Activated CD4-positive, alpha-beta T cell treated with anti-CD3 and anti-CD28 coated beads, Interleukin-2, amount 10 ng/mL, durations not matched to agents 7 days and 5 days (primary cell): ENCODE data around the gene SLC38A4. TPM values are rescaled to one million over a fixed set of nuclear protein-coding genes. Genes with fewer than 3 reads are reported as not detected.

Source experiments
- CTCF ChIA-PET: fragments of 350-600 bp; sonication (Branson Sonifier 250); formaldehyde crosslinking; loops from one replicate; lab custom pipeline; 2021; ENCODE audit warnings: antibody characterized with exemption; lab: Charles Lee
- POLR2A ChIA-PET: fragments of 350-600 bp; sonication (Branson Sonifier 250); formaldehyde crosslinking; loops from one replicate; lab custom pipeline; 2021; ENCODE audit warnings: antibody characterized with exemption; lab: Charles Lee
- DNase-seq: peaks from one replicate; pipeline ENCODE4 v3.0.0-alpha.2; 2020
- H3K27ac Mint-ChIP-seq: one replicate; pipeline ENCODE4 v1.8.0; 2021; ENCODE audit warnings: mild to moderate bottlenecking, moderate library complexity, mixed read lengths
- H3K27me3 Mint-ChIP-seq: one replicate; pipeline ENCODE4 v1.8.0; 2021; ENCODE audit warnings: mixed read lengths
- H3K36me3 Mint-ChIP-seq: one replicate; pipeline ENCODE4 v1.8.0; 2021; ENCODE audit warnings: low read depth, mixed read lengths
- H3K4me1 Mint-ChIP-seq: one replicate; pipeline ENCODE4 v1.8.0; 2021; ENCODE audit warnings: mixed read lengths
- H3K4me3 Mint-ChIP-seq: one replicate; pipeline ENCODE4 v1.8.0; 2021; ENCODE audit warnings: mild to moderate bottlenecking, moderate library complexity, mixed read lengths
- H3K9me3 Mint-ChIP-seq: one replicate; pipeline ENCODE4 v1.8.0; 2021; ENCODE audit warnings: mixed read lengths
- total RNA-seq, 2 experiments: library from RNA; stranded (reverse); gene quantifications; one replicate each; pipeline ENCODE4 v1.2.3, GENCODE V29; 2021

SLC38A4 gene
- total RNA-seq, 2 experiments from 2014 or later = not detected

DNA sequence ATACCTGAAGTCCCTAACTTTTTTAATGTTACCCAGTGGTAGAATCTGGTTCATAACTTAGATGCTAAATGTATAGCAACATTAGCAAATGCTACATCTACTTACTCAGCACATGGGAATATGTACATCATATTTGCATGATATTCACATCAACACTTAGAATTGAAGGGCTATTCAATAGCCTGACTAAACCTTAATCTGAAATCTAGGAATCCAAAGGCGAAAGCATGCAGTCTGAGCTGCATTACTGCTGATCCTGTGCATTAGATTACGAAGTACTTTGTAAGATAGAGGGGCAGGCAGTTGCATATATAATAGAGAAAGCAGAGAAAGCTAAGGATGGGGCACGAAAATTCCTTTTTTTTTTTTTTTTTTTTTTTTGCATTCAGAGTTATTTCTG, 40.4 kb downstream of the SLC38A4 start:
- CTCF ChIA-PET = no interaction called here
- Mint-ChIP-seq H3K9me3 (no peaks in the 10 kb centered on the region), H3K27me3 (peaks cover 8% of the 10 kb centered on the region), H3K4me1 (no peaks in the 10 kb centered on the region), H3K27ac (no peak overlapping the region), H3K36me3 (no peaks in the 10 kb centered on the region), H3K4me3 (no peak overlapping the region)
- no peak for DNase-seq
- POLR2A ChIA-PET = no interaction called here

DNA sequence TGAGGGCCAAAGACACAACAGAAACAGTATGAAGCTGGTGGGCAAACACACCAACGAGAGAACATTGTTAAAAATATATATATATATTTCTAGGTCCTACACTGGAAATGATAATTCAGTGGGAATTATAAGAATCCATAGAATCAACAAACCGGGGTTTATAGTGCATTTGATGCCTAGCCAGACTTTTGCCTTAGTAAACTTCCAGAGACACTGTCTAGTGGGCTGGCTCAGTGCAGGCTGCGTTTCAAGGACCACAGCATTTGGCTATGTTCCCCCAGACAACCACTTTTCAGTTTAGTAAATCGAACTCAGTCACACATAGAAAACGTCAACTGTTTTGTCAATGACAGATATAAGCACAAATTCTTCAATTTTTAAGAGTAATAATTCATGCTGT, 41.9 kb downstream of the SLC38A4 start:
- ChIA-PET POLR2A (no interaction called here), CTCF (no interaction called here)
- H3K9me3 Mint-ChIP-seq = no peaks in the 10 kb centered on the region
- no peak for DNase-seq
- no peaks in the 10 kb centered on the region for H3K36me3 Mint-ChIP-seq
- no peaks in the 10 kb centered on the region for H3K4me1 Mint-ChIP-seq
- peaks cover 10% of the 10 kb centered on the region for H3K27me3 Mint-ChIP-seq
- H3K27ac Mint-ChIP-seq = no peak overlapping the region
- no peak overlapping the region for H3K4me3 Mint-ChIP-seq

- no peak overlapping the region for H3K27ac Mint-ChIP-seq
- no peaks in the 10 kb centered on the region for H3K9me3 Mint-ChIP-seq
- peaks cover 10% of the 10 kb centered on the region for H3K27me3 Mint-ChIP-seq
- H3K4me3 Mint-ChIP-seq = no peak overlapping the region
- no peaks in the 10 kb centered on the region for H3K36me3 Mint-ChIP-seq
- no peak for DNase-seq
- ChIA-PET POLR2A (no interaction called here), CTCF (no interaction called here)
- no peaks in the 10 kb centered on the region for H3K4me1 Mint-ChIP-seq
These were observed 45.9 kb downstream of the SLC38A4 start for GRCh38 chr12:46779879-46780278.

DNA sequence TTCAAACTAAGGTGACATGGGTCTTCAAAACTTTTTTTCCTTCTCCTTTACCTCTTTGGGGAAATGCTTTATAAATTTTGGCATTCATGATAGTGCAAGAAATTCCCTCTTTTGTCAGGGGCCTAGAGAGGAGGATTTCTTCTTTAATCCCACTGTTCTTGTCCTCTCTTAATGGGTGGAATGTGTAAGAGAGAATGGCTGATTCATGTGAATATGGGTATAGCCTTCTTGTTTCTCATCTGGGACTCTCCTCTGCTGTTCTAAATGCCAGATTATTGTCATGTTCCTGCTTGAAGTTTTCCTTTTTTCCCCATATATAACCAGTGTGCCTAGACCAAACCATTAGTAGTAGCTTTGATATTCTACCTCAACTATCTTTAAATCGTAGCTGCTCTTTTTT, 46.7 kb downstream of the SLC38A4 start:
- Mint-ChIP-seq H3K4me3 (no peak overlapping the region), H3K27me3 (peaks cover 10% of the 10 kb centered on the region), H3K9me3 (no peaks in the 10 kb centered on the region), H3K36me3 (no peaks in the 10 kb centered on the region), H3K27ac (no peak overlapping the region), H3K4me1 (no peaks in the 10 kb centered on the region)
- CTCF ChIA-PET = no interaction called here
- POLR2A ChIA-PET = no interaction called here
- no peak for DNase-seq

GRCh38 chr12:46778415-46778814, 47.4 kb downstream of the SLC38A4 start:
- DNase-seq = no peak
- H3K27ac Mint-ChIP-seq = no peak overlapping the region
- CTCF ChIA-PET = no interaction called here
- no peaks in the 10 kb centered on the region for H3K4me1 Mint-ChIP-seq
- H3K27me3 Mint-ChIP-seq = peaks cover 12% of the 10 kb centered on the region
- no peaks in the 10 kb centered on the region for H3K36me3 Mint-ChIP-seq
- H3K4me3 Mint-ChIP-seq = no peak overlapping the region
- no peaks in the 10 kb centered on the region for H3K9me3 Mint-ChIP-seq
- POLR2A ChIA-PET = no interaction called here

GRCh38 chr12:46777587-46777986, 48.2 kb downstream of the SLC38A4 start:
- H3K9me3 Mint-ChIP-seq = no peaks in the 10 kb centered on the region
- no peak for DNase-seq
- no peak overlapping the region for H3K4me3 Mint-ChIP-seq
- CTCF ChIA-PET = interaction anchor here (0.6 to 0.7 kb wide), 2 partner anchors 14 to 573 kb away, joined by 3 read pairs; no protein-coding TSS in a partner anchor
- H3K4me1 Mint-ChIP-seq = no peaks in the 10 kb centered on the region
- peaks cover 13% of the 10 kb centered on the region for H3K27me3 Mint-ChIP-seq
- no peaks in the 10 kb centered on the region for H3K36me3 Mint-ChIP-seq
- H3K27ac Mint-ChIP-seq = no peak overlapping the region
- POLR2A ChIA-PET = no interaction called here

DNA sequence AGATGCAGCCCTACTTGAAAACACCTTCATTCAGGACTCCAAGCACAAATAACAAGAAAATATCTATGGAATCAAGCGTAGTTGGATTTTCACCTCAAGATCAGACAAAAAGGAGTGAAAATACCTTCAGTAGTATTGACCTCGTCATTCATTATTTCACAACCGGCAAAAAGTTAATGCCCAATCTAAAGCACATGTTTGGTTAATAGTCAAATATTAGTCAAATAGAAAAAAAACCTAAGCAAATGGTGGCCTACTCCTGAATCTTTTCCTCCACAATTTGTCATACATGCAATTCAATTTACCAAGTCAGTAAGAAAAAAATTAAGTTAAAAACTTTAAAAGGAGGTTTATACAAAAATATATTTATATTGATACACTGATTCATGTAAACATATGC, 50.0 kb downstream of the SLC38A4 start:
- H3K27me3 Mint-ChIP-seq = peaks cover 8% of the 10 kb centered on the region
- H3K27ac Mint-ChIP-seq = no peak overlapping the region
- no peak overlapping the region for H3K4me3 Mint-ChIP-seq
- H3K36me3 Mint-ChIP-seq = no peaks in the 10 kb centered on the region
- H3K4me1 Mint-ChIP-seq = no peaks in the 10 kb centered on the region
- ChIA-PET POLR2A (no interaction called here), CTCF (no interaction called here)
- H3K9me3 Mint-ChIP-seq = no peaks in the 10 kb centered on the region
- no peak for DNase-seq

GRCh38 chr12:46774322-46774633, 51.5 kb downstream of the SLC38A4 start:
- CTCF ChIA-PET = no interaction called here
- Mint-ChIP-seq H3K4me3 (no peak overlapping the region), H3K27me3 (peaks cover 6% of the 10 kb centered on the region), H3K9me3 (no peaks in the 10 kb centered on the region), H3K27ac (no peak overlapping the region), H3K36me3 (no peaks in the 10 kb centered on the region), H3K4me1 (no peaks in the 10 kb centered on the region)
- no peak for DNase-seq
- POLR2A ChIA-PET = no interaction called here

GRCh38 chr12:46773586-46774321, 52.0 kb downstream of the SLC38A4 start:
- CTCF ChIA-PET = no interaction called here
- H3K27me3 Mint-ChIP-seq = peaks cover 6% of the 10 kb centered on the region
- no peak overlapping the region for H3K4me3 Mint-ChIP-seq

DNA sequence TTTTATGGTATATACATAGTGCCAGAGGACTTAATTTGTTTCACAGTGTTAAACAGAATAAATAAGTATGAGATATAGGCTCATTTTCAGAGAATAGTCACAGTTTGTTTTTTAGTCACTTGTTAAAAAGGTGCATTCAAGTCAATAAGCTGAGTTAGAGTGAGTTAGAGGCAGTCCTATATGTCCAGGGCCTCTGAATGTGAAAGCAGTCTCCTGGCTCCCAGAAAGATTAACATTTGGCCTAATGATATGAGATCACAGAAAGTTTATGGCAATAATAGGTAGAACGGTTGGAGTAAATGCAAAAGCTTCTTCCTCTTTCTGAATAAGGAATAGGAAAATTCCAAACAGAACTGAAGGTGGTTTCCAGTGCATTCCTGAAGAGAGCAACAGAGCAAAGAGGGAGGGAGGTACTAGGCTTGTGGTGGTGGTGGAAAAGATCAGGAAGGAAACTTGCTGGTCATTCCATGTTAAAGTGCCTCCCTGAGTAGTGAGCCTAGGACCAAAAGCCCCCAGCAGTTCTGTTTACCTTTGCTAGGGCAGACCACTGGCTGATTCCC, 54.4 kb downstream of the SLC38A4 start:
- Mint-ChIP-seq H3K4me3 (no peak overlapping the region), H3K27ac (no peak overlapping the region), H3K9me3 (no peaks in the 10 kb centered on the region), H3K27me3 (peaks cover 11% of the 10 kb centered on the region), H3K4me1 (no peaks in the 10 kb centered on the region), H3K36me3 (no peaks in the 10 kb centered on the region)
- CTCF ChIA-PET = no interaction called here
- DNase-seq = no peak
- POLR2A ChIA-PET = no interaction called here

More at GRCh38 chr12:46773586-46774321, 52.0 kb downstream of the SLC38A4 start:
- Mint-ChIP-seq H3K9me3 (no peaks in the 10 kb centered on the region), H3K27ac (no peak overlapping the region), H3K4me1 (no peaks in the 10 kb centered on the region), H3K36me3 (no peaks in the 10 kb centered on the region)
- POLR2A ChIA-PET = no interaction called here
- DNase-seq = no peak

DNA sequence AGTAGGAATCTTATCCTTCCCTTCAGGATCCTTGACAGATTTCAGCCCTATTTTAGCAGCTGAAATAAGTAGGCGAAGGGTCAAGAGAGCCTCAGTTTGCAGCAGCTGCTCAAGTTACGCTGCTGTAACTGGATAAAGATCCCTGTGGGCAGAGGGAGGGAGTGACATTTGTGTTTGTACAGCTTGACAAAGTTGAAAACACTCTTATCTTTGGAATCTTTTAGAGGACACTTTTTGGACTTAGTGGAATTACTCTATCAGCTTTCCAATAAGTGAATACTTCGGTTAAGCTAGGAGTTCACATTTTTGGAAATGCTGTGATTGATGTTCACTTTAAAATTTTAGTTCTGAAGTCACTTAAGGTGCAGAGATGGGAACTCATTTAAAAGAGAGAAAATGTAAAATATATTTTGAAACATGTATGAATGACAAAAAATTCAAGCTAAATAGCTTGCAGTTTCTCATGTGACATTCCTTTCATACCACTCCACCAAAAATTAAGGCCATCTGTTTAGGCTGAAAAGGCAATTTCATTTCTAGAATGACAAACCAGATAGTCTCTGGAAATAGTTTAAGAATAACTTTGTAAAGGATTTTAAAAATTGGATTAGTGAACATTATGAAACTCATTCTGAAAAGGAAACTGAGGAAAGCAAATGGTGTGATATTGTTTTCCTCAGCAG, 55.2 kb downstream of the SLC38A4 start:
- H3K27ac Mint-ChIP-seq = no peak overlapping the region
- H3K4me1 Mint-ChIP-seq = no peaks in the 10 kb centered on the region
- H3K4me3 Mint-ChIP-seq = no peak overlapping the region
- no peak for DNase-seq
- no peaks in the 10 kb centered on the region for H3K9me3 Mint-ChIP-seq
- no peaks in the 10 kb centered on the region for H3K36me3 Mint-ChIP-seq
- ChIA-PET CTCF (no interaction called here), POLR2A (no interaction called here)
- H3K27me3 Mint-ChIP-seq = peaks cover 11% of the 10 kb centered on the region

- DNase-seq = no peak
- no peak overlapping the region for H3K4me3 Mint-ChIP-seq
- H3K4me1 Mint-ChIP-seq = no peaks in the 10 kb centered on the region
- no peaks in the 10 kb centered on the region for H3K36me3 Mint-ChIP-seq
- H3K27ac Mint-ChIP-seq = no peak overlapping the region
- POLR2A ChIA-PET = no interaction called here
- CTCF ChIA-PET = no interaction called here
- H3K27me3 Mint-ChIP-seq = peaks cover 6% of the 10 kb centered on the region
- peaks cover 6% of the 10 kb centered on the region for H3K9me3 Mint-ChIP-seq
These were observed 61.8 kb downstream of the SLC38A4 start for GRCh38 chr12:46764005-46764404.

GRCh38 chr12:46763230-46763629, 62.6 kb downstream of the SLC38A4 start:
- CTCF ChIA-PET = no interaction called here
- H3K36me3 Mint-ChIP-seq = no peaks in the 10 kb centered on the region
- H3K4me3 Mint-ChIP-seq = no peak overlapping the region
- H3K27me3 Mint-ChIP-seq = peaks cover 6% of the 10 kb centered on the region
- H3K9me3 Mint-ChIP-seq = peaks cover 6% of the 10 kb centered on the region
- DNase-seq = no peak
- no peaks in the 10 kb centered on the region for H3K4me1 Mint-ChIP-seq
- POLR2A ChIA-PET = no interaction called here
- no peak overlapping the region for H3K27ac Mint-ChIP-seq
